A549 treated with CpdA at 1 μM for 4 hours (cell line): ENCODE results near the gene ARL6IP1. TPM values are rescaled to one million over a fixed set of nuclear protein-coding genes. Genes with fewer than 3 reads are reported as not detected.

Experiments used
- total RNA-seq: library from RNA; stranded (reverse); fragments of 200-300 nt; extraction: Qiagen RNA extraction; gene quantifications from 5 replicates; pipeline ENCODE4 v1.2.3, GENCODE V29; 2022; ENCODE audit warnings: low read depth

Gene ARL6IP1
- total RNA-seq: 273 to 527 TPM (median 295 TPM) in 5 replicates

GRCh38 chr16:18801145-18801972 lies at the start of gene ARL6IP1:
TSS of gene ARL6IP1 (minus strand) at chr16:18801549. CDS start at chr16:18801466, 83 bp downstream.

GRCh38 chr16:18789850-18790706 lies 11.3 kb downstream of the ARL6IP1 start, which contains the start of gene RPS15A:
TSS of gene RPS15A (minus strand) at chr16:18790334. CDS start at chr16:18789113, 1,221 bp downstream.

Other genes with a start within 250 kb of the ARL6IP1 start
- gene NOMO2, start 239.5 kb downstream of the ARL6IP1 start, total RNA-seq: 106 to 114 TPM (median 111 TPM) in 5 replicates
- 2,310 to 2,663 TPM (median 2,489 TPM) in 5 replicates for gene RPS15A, start 11.2 kb downstream of the ARL6IP1 start, total RNA-seq
- 15.8 to 24.4 TPM (median 22.5 TPM) in 5 replicates for gene SMG1, start 124.9 kb upstream of the ARL6IP1 start, total RNA-seq
- 6.6 to 10.3 TPM (median 8.8 TPM) in 5 replicates for gene TMC7, start 182.4 kb upstream of the ARL6IP1 start, total RNA-seq